ENCODE data around the gene DPM1. TPM values are rescaled to one million over a fixed set of nuclear protein-coding genes. Genes with fewer than 3 reads are reported as not detected.

The DPM1 gene
- total and polyA plus RNA-seq, 7 donors: 24.6 to 120 (median 59.6) TPM

DNA sequence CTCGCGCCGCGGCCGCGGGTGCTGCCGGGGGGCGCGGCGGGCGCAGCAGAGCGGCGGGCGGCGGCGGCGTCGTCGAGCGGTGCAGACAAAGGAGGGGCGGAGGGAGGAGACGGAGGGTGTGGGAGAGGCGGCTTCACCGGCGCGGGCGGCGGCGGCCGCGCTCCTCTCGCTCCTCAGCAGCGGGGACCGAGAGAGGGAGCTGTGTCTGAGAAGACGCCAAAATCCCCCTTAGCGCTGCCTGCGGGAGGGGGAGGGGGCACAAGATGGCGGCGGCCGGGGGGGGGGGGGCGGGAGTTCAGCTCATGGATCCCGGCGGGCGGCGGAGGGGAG is 27.4 kb downstream of the DPM1 start:
- intact Hi-C loops (cut with DNase I): loop anchor here (2.0 kb wide), 1 partner anchor 28 kb away; the partner anchor contains the start of genes DPM1 (in 2 of the 2) and MOCS3 (in 2 of the 2)
- peak; percentile 37 to 59 (median 52) for ATAC-seq
- TF ChIP-seq, protein P1, sequence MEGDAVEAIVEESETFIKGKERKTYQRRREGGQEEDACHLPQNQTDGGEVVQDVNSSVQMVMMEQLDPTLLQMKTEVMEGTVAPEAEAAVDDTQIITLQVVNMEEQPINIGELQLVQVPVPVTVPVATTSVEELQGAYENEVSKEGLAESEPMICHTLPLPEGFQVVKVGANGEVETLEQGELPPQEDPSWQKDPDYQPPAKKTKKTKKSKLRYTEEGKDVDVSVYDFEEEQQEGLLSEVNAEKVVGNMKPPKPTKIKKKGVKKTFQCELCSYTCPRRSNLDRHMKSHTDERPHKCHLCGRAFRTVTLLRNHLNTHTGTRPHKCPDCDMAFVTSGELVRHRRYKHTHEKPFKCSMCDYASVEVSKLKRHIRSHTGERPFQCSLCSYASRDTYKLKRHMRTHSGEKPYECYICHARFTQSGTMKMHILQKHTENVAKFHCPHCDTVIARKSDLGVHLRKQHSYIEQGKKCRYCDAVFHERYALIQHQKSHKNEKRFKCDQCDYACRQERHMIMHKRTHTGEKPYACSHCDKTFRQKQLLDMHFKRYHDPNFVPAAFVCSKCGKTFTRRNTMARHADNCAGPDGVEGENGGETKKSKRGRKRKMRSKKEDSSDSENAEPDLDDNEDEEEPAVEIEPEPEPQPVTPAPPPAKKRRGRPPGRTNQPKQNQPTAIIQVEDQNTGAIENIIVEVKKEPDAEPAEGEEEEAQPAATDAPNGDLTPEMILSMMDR (IDR thresholded peaks at IDR 0.05): no peak
- H3K36me3 ChIP-seq (ENCODE audit: insufficient read depth in 1 of 2, low read depth in 1 of 2): peaks cover 5 to 53% of the 10 kb centered on the region in 2 donors
- H3K4me1 ChIP-seq: peaks cover 41% of the 10 kb centered on the region
- peak overlapping the region; percentile 100 for H3K27ac ChIP-seq
- H3K9me3 ChIP-seq: no peaks in the 10 kb centered on the region
- DNase-seq: no peak
- no peaks in the 10 kb centered on the region for H3K27me3 ChIP-seq (ENCODE audit: insufficient read depth in 3 of 3, low read length in 2 of 3)
- WGBS, 3 donors: 0 to 3% (median 0%) methylated on average over 2 to 39 of the region's 45 CpGs
- peak overlapping the region; percentile 74 for H3K4me3 ChIP-seq

DNA sequence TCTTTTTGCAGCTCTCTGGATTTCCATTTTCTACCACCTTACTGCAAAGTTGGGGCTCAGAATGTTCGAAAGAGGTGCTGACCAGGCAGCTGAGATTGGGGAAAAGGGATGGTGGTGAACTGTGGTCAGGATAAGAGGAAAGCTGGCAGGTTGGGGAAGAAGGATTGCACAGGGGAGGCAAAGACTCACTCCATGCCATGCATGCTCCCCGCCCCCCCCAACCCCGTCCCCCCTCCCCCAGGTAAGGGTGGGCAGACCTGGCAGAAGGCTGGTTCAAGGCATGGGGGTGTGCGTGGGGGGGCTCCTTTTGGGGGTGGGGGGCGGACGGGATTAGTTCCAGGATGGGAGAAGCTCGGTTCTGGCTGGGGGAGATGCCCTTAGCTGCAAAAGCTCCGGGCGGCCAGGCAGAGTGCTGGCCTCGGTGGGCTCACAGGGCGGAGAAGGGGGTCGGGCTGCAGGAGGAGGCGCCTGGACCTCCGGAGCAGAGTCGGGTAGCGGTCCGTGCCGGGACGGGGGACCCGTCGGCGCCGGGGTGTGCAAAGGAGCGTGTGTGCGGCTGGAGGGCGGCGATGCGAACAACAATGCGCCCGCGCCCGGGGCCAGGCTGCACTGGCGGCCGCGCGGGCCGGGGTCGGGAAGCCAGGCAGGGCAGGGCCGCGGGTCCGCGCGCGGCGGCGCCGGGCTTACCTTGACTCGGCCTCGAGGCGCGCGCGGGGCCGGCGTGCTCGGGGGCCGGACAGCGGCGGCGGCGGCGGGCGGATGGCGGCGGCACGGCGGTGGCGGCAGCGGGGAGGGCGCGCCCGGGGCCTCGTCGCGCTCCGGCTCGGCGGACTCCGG is 28.0 kb downstream of the DPM1 start:
- TF ChIP-seq, protein P1 (IDR thresholded peaks at IDR 0.05): no peak
- Histone ChIP-seq H3K9me3 (no peaks in the 10 kb centered on the region), H3K4me3 (peak overlapping the region; percentile 82), H3K36me3 (ENCODE audit: insufficient read depth in 1 of 2, low read depth in 1 of 2) (peaks cover 5 to 47% of the 10 kb centered on the region in 2 donors), H3K27me3 (ENCODE audit: insufficient read depth in 3 of 3, low read length in 2 of 3) (no peaks in the 10 kb centered on the region), H3K4me1 (peaks cover 46% of the 10 kb centered on the region), H3K27ac (peak overlapping the region; percentile 100)
- intact Hi-C loops (cut with DNase I): loop anchor here (2.0 kb wide), 1 partner anchor 28 kb away; the partner anchor contains the start of genes DPM1 (in 2 of the 2) and MOCS3 (in 2 of the 2)
- ATAC-seq (no peak), DNase-seq (peak; percentile 37 to 70)
- WGBS, 3 donors: 0 to 1% (median 0%) methylated on average over 4 to 79 of the region's 79 CpGs

DNA sequence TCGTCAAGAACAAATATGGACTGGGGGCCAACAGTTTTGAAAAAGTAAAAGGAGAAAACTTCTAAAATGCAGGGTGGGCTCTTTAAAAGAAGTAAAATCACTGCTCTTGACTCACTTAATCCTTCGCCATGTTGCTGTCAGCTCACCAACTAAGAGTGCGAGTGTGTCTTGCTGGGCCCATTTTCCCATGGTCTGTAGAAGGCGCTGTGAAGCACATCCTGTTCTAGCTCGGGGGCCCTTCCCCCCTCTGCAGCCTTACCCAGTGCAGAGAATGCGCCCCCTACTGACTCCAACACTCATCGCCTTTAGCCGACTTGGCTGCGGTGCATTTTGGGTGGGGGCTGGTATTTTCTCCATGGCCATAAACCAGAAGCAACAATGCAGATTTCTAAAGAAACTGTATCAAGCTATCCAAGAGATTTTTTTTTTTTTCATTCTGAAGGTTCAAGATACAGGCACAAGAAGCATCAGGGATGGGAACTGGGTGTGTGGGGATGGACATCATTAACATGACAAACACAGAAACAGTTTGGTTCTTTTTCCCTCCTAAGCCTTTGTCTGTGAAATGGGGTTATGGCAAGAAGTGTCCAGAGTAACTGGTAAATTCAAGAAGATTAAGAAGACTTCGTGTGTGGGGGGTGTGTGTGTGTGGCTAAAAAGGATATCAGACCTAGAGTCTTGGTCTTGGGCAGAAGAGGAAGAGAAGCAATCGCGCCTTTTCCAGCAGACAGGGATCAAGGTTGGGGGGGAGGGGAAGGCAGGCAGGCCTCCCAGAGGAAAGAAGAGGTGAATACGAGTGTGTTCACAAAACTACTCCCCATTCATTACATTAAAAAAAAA is 28.8 kb downstream of the DPM1 start:
- Histone ChIP-seq H3K4me1 (peaks cover 52% of the 10 kb centered on the region), H3K4me3 (peak overlapping the region; percentile 82), H3K36me3 (ENCODE audit: insufficient read depth in 1 of 2, low read depth in 1 of 2) (peaks cover 5 to 39% of the 10 kb centered on the region in 2 donors), H3K27me3 (ENCODE audit: insufficient read depth in 3 of 3, low read length in 2 of 3) (no peaks in the 10 kb centered on the region), H3K27ac (peak overlapping the region; percentile 77), H3K9me3 (no peaks in the 10 kb centered on the region)
- peak; percentile 86 to 90 for DNase-seq
- TF ChIP-seq, protein P1 (IDR thresholded peaks at IDR 0.05): peak; percentile 70
- peak; percentile 44 to 79 (median 76) for ATAC-seq
- intact Hi-C loops (cut with DNase I): loop anchor here (2.0 to 5.0 kb wide), 2 partner anchors 29 to 137 kb away; partner anchors contain the start of genes DPM1 (in 2 of the 2) and MOCS3 (in 2 of the 2)
- 12 to 17% (median 14%) methylated on average over 13 of the region's 13 CpGs for WGBS, 3 donors

DNA sequence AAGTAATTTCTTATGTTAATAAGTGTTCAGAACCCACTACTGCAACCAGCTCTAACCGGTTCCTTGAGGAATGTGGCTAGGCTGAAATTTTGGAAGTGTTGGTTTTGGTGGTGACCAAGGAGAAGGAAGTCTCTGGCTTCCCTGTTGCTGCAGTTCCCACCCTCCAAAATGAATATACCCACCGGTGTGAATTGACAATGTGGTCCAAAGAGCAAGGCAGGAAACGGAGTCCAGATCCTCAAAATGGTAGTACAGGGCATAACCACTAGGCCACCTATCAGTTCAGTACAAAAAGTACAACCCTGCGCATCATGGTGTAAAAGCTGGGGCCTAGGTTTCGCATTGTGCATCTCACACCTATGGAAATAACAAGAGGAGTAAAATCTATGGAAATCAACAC is 29.9 kb downstream of the DPM1 start:
- Histone ChIP-seq H3K27me3 (ENCODE audit: insufficient read depth in 3 of 3, low read length in 2 of 3) (no peaks in the 10 kb centered on the region), H3K36me3 (ENCODE audit: insufficient read depth in 1 of 2, low read depth in 1 of 2) (peaks cover 5 to 28% of the 10 kb centered on the region in 2 donors), H3K4me1 (peaks cover 62% of the 10 kb centered on the region), H3K27ac (no peak overlapping the region), H3K9me3 (no peaks in the 10 kb centered on the region), H3K4me3 (peak overlapping the region; percentile 82)
- intact Hi-C loops (cut with DNase I): loop anchor here in 1 of 2 donors (5.0 kb wide), 1 partner anchor 136 kb away; no protein-coding TSS in a partner anchor
- ATAC-seq (no peak), DNase-seq (no peak)
- TF ChIP-seq, protein P1 (IDR thresholded peaks at IDR 0.05): no peak
- 66 to 73% (median 71%) methylated on average over 5 of the region's 5 CpGs for WGBS, 3 donors
